GM23338 (cell line): ENCODE results near the gene AGRN. TPM values are rescaled to one million over a fixed set of nuclear protein-coding genes. Genes with fewer than 3 reads are reported as not detected.
"Not testable (repeated sequence)": the region's sequence is repeated elsewhere in the genome, so short reads cannot be mapped to it uniquely, and the experiment has no call there.

ENCODE experiments used
- ATAC-seq: fragments of 200-7000 bp; cut with Tn5 transposase; 3 replicates; pipeline ENCODE4 v1.9.1; 2020
- DNase-seq: peaks from one replicate; pipeline ENCODE4 v3.0.0-alpha.2; 2015; ENCODE audit warnings: low spot score
- H2AFZ ChIP-seq: fragments of 200-600 bp; sonication (generic); 2 replicates; pipeline ENCODE4 v1.8.0; 2016; ENCODE audit warnings: antibody characterized with exemption, mild to moderate bottlenecking, moderate library complexity
- H3F3A ChIP-seq: fragments of 200-600 bp; sonication (generic); replicated peaks from 2 replicates; pipeline ENCODE4 v1.8.0; 2017; ENCODE audit warnings: antibody characterized with exemption, mixed run types, low read depth
- H3K27ac ChIP-seq: fragments of 200-600 bp; sonication (generic); 2 replicates; pipeline ENCODE4 v1.6.1; 2016; ENCODE audit warnings: low read depth
- H3K27me3 ChIP-seq: fragments of 200-600 bp; sonication (generic); 2 replicates; pipeline ENCODE4 v1.8.0; 2016; ENCODE audit warnings: mild to moderate bottlenecking, mixed run types, moderate library complexity; ENCODE audit not compliant: insufficient read depth
- H3K36me3 ChIP-seq: fragments of 200-600 bp; sonication (generic); 2 replicates; pipeline ENCODE4 v1.8.0; 2016; ENCODE audit warnings: mild to moderate bottlenecking; ENCODE audit not compliant: insufficient read depth
- H3K4me1 ChIP-seq: fragments of 200-600 bp; sonication (generic); 2 replicates; pipeline ENCODE4 v1.8.0; 2016; ENCODE audit warnings: mild to moderate bottlenecking, moderate library complexity; ENCODE audit not compliant: insufficient read depth
- H3K4me2 ChIP-seq: fragments of 200-600 bp; sonication (generic); 2 replicates; pipeline ENCODE4 v1.7.1; 2017; ENCODE audit warnings: mixed run types
- H3K4me3 ChIP-seq: fragments of 200-600 bp; sonication (generic); 2 replicates; pipeline ENCODE4 v1.6.1; 2016; ENCODE audit warnings: mixed run types
- H3K79me2 ChIP-seq: fragments of 200-600 bp; sonication (generic); replicated peaks from 2 replicates; pipeline ENCODE4 v1.8.0; 2017; ENCODE audit warnings: mild to moderate bottlenecking; ENCODE audit not compliant: insufficient read depth
- H3K9me2 ChIP-seq: fragments of 200-600 bp; sonication (generic); 2 replicates; pipeline ENCODE4 v1.8.0; 2017; ENCODE audit not compliant: insufficient read depth
- H4K20me1 ChIP-seq: fragments of 200-600 bp; sonication (generic); replicated peaks from 2 replicates; pipeline ENCODE4 v1.8.0; 2017; ENCODE audit warnings: mild to moderate bottlenecking; ENCODE audit not compliant: insufficient read depth
- H3K27ac Mint-ChIP-seq: 2 replicates; pipeline ENCODE4 v1.8.0; 2020; ENCODE audit warnings: inconsistent platforms, mild to moderate bottlenecking, moderate library complexity, mixed read lengths
- H3K27me3 Mint-ChIP-seq: 3 replicates; pipeline ENCODE4 v1.8.0; 2022; ENCODE audit warnings: low read depth, mild to moderate bottlenecking, moderate library complexity, mixed read lengths, inconsistent platforms; ENCODE audit not compliant: insufficient read depth, poor library complexity
- H3K36me3 Mint-ChIP-seq: 3 replicates; pipeline ENCODE4 v1.8.0; 2021; ENCODE audit warnings: low read depth, mild to moderate bottlenecking, inconsistent platforms, moderate library complexity, mixed read lengths
- H3K4me1 Mint-ChIP-seq: 3 replicates; pipeline ENCODE4 v1.8.0; 2020; ENCODE audit warnings: mild to moderate bottlenecking, inconsistent platforms, mixed read lengths
- H3K4me3 Mint-ChIP-seq: 3 replicates; pipeline ENCODE4 v1.8.0; 2021; ENCODE audit warnings: moderate library complexity, mild to moderate bottlenecking, inconsistent platforms, mixed read lengths
- H3K9me3 Mint-ChIP-seq: 3 replicates; pipeline ENCODE4 v1.8.0; 2020; ENCODE audit warnings: moderate library complexity, mild to moderate bottlenecking, inconsistent platforms, mixed read lengths
- CREB1 ChIP-seq: fragments of 250-450 bp; sonication (Bioruptor Pico); IDR thresholded peaks from 2 replicates; pipeline ENCODE4 v1.5.0; 2020; ENCODE audit warnings: low read depth, mild to moderate bottlenecking, moderate library complexity
- CTCF ChIP-seq, 2 experiments: fragments of 200-600 bp in 1 of 2; sonication (generic) in 1 of 2; conservative IDR thresholded peaks; 2 replicates each; pipeline versions ENCODE4 v1.5.1 to v1.6.1; 2016 to 2017; ENCODE audit warnings: antibody characterized with exemption in 2 of 2, low read depth in 2 of 2, mild to moderate bottlenecking in 2 of 2, moderate library complexity in 1 of 2
- EZH2 ChIP-seq: fragments of 200-600 bp; sonication (generic); IDR thresholded peaks from one replicate; pipeline ENCODE4 v1.8.0; 2017; ENCODE audit warnings: antibody characterized with exemption, mild to moderate bottlenecking, low read depth; ENCODE audit not compliant: unreplicated experiment
- STAT1 ChIP-seq: IDR thresholded peaks from one replicate; pipeline ENCODE4 v1.6.1; 2016; ENCODE audit warnings: antibody characterized with exemption; ENCODE audit not compliant: unreplicated experiment
- polyA plus RNA-seq: library from polyadenylated mRNA; unstranded; fragments of >200 nt; fragmentation: Nextera tagmentation; extraction: Ambion mirVana; gene quantifications from 2 replicates; pipeline ENCODE4 v1.2.1, GENCODE V29; 2016
- total RNA-seq: library from RNA; depleted of rRNA; stranded (reverse); fragments of >200 nt; shearing (Covaris generic); gene quantifications from 2 replicates; pipeline ENCODE4 v1.2.3, GENCODE V29; 2014

The AGRN gene
- total and polyA plus RNA-seq, 2 experiments from 2014 or later = 12.3 to 185 TPM

GRCh38 chr1:988061-988460 lies 31.9 kb upstream of the AGRN start:
- H3K27me3 ChIP-seq = peaks cover 89% of the 10 kb centered on the region

GRCh38 chr1:991275-991674 lies 28.6 kb upstream of the AGRN start:
- H3K36me3 Mint-ChIP-seq, H3K4me2 ChIP-seq, ATAC-seq, H2AFZ ChIP-seq, H3F3A ChIP-seq, DNase-seq, H3K27ac Mint-ChIP-seq, H3K4me1 ChIP-seq, H3K27ac ChIP-seq, H3K4me3 ChIP-seq, H3K9me2 ChIP-seq, H3K4me1 Mint-ChIP-seq, H4K20me1 ChIP-seq, H3K79me2 ChIP-seq, H3K4me3 Mint-ChIP-seq, H3K36me3 ChIP-seq: not testable (repeated sequence)
- Mint-ChIP-seq H3K9me3 (peaks cover 21% of the 10 kb centered on the region), H3K27me3 (peaks cover 73% of the 10 kb centered on the region)
- peaks cover 93% of the 10 kb centered on the region for H3K27me3 ChIP-seq

More at GRCh38 chr1:988061-988460, 31.9 kb upstream of the AGRN start:
- not testable (repeated sequence) for H3K4me2 ChIP-seq, H2AFZ ChIP-seq, H3K4me3 ChIP-seq, H3K36me3 ChIP-seq, H3K4me1 ChIP-seq, H3K9me2 ChIP-seq, H3K4me3 Mint-ChIP-seq, DNase-seq, H3K27ac ChIP-seq, H4K20me1 ChIP-seq, H3K4me1 Mint-ChIP-seq, H3K36me3 Mint-ChIP-seq, H3K27ac Mint-ChIP-seq, H3F3A ChIP-seq, H3K79me2 ChIP-seq, ATAC-seq
- peaks cover 69% of the 10 kb centered on the region for H3K27me3 Mint-ChIP-seq
- peaks cover 19% of the 10 kb centered on the region for H3K9me3 Mint-ChIP-seq

- H3K4me3 ChIP-seq = no peak overlapping the region
- H2AFZ ChIP-seq = no peak overlapping the region
- no peak overlapping the region for H3K4me3 Mint-ChIP-seq
- DNase-seq (no peak), ATAC-seq (no peak)
- H3K27ac Mint-ChIP-seq = no peak overlapping the region
- H3K4me1 Mint-ChIP-seq = peaks cover 3% of the 10 kb centered on the region
- H3K27ac ChIP-seq = no peak overlapping the region
- H3K36me3 Mint-ChIP-seq = peaks cover 4% of the 10 kb centered on the region
- H3K27me3 Mint-ChIP-seq = peaks cover 72% of the 10 kb centered on the region
- H3K4me1 ChIP-seq = no peaks in the 10 kb centered on the region; the same call in 1 of the 2 replicates
- no peak overlapping the region for H3K4me2 ChIP-seq
- H3K9me3 Mint-ChIP-seq = peaks cover 21% of the 10 kb centered on the region
- H4K20me1 ChIP-seq = no peaks in the 10 kb centered on the region
- no peak for TF ChIP-seq STAT1
- TF ChIP-seq EZH2 = no peak
- no peak for TF ChIP-seq CTCF (conservative IDR thresholded peaks at IDR 0.05; ENCODE audit: low read depth in 2 of 2)
- TF ChIP-seq CREB1 (CRISPR knock-in tag) = no peak
- no peaks in the 10 kb centered on the region for H3K36me3 ChIP-seq
- peaks cover 92% of the 10 kb centered on the region for H3K27me3 ChIP-seq
- H3F3A ChIP-seq = 0 out of 2 replicates have a peak, but pooled peaks cover under 1% of the 10 kb centered on the region
- no peaks in the 10 kb centered on the region for H3K9me2 ChIP-seq
- no peaks in the 10 kb centered on the region for H3K79me2 ChIP-seq
Observed at GRCh38 chr1:991895-992294, 28.0 kb upstream of the AGRN start.
